GM18526 (cell line): ENCODE results near the gene NDEL1.

ENCODE experiments used
- POLR2A ChIP-seq: IDR thresholded peaks from 3 replicates; pipeline ENCODE4 v1.6.1; 2011; ENCODE audit not compliant: insufficient read length; ENCODE audit errors: extremely low read depth

Gene NDEL1

DNA sequence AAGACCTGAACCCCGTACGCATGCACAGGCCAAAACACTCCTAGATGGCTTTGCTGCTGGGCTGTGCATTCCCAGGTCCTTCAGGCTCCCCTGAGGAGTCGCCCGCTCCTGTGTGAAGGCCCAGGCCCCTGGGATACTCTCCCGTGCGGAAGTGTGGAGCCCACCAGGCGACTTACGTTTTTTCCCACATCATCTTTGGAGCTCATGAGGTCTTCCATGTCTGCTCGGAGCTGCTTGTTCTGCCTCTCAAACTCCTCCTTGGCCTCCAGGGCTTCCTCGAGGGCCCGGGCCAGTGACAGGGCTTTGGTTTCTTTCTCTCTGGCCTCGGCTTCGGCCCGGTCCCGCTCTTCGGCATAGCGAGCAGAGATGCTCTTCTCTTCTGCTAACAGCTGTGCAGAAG, 56.4 kb downstream of the NDEL1 start:
- no peak for TF ChIP-seq POLR2A

DNA sequence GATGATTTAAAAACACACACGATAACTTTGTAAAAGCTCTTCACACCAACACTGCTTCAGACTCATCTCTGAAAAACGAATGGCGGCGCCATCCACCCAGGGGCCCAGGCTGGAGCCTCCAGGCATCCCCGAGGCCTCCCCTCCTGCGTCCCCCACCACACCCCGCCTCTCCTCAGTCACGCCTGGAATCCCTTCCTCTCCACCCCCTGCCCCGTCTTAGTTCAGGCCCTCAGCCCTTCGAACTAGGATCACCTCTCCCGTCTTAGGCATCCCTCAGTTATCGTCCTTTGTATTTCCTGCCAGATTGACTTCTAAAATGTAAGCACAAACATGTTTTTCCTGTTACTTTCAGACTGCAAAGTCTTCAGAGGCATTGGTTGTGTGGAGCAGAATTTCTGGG, 58.3 kb downstream of the NDEL1 start:
- no peak for TF ChIP-seq POLR2A

DNA sequence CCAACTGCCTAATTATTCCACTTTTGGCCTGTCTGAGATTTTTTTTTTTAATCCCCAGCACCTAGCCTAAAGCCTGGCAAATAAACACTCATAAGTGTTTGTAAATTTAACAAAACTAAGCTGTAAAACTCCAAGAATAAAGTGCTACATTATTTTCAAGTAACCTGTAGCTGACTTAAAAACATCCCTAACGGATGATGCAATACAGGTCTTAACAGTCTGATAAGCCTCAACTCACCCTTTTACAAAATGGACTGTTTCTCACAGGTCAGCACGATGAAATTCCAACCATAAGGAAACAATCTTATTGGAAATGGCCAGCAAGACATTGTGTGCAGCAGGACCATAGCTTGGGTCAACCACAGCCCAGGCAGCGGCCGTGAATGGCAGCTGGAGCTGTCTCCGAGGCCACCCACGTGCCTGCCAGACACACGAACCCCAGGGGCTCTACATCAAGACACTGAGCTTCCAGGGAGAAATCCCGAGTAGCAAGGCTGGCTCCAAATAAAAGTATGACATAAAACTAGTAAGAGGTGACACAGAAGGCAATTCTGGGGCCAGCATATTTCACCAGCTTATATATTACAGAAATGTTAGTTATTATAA, 58.9 kb downstream of the NDEL1 start:
- TF ChIP-seq POLR2A: no peak

DNA sequence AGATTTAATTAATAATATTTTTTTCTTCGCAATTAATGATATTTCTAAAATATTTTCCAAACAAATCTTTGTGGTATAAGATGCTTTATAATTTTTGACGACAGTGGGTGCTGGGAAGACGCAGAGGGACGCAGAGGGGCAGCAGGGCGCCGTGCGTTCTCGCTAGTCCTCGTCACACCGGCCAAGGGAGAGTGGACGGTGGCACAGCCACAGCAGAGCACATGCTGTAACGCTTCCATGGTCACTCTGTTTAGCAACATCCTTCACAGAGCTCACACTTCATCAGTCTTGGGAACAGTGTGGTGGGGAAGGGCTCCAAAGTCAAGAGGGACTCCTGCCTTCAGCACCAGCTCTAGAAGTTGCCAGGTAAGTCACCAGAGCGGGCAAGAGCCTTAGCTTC, 60.4 kb downstream of the NDEL1 start:
- no peak for TF ChIP-seq POLR2A

DNA sequence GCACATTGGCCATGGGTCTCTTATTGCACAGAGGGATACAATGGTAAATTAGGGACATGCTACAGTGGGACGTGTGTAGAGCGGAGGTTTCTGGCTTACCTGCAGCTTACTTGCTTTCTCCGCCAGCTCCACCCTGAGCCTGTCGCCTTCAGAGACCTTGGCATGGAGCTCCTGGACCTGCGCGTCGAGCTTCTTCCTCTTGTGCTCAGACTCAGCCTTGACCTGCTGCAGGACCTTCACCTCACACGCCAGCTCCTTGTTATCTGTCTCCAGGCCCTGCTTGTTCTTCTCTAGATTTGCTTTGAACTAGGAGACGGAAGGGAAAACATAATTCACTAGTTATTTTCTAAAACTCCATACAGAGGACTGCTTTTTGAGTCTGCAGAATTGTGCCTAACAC, 63.5 kb downstream of the NDEL1 start:
- no peak for TF ChIP-seq POLR2A

DNA sequence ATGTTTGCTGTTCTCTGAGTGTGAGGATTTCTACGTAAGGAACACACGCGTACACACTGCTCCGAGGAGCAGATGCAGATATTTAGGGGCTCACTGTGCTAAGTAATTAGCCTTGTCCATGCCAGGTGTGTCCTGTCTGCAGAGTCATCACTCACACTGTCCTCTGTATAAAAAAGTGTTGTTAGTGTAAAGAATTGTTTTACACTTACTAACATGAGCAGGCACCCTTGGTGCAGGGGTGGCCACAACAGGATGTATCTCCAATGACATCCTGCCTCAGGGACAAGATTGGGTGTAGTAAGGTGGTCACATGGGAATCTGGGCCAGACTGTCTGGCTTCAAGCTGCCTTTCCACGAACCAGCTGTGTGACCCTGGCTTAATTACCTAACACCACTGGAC, 63.9 kb downstream of the NDEL1 start:
- TF ChIP-seq POLR2A: no peak

DNA sequence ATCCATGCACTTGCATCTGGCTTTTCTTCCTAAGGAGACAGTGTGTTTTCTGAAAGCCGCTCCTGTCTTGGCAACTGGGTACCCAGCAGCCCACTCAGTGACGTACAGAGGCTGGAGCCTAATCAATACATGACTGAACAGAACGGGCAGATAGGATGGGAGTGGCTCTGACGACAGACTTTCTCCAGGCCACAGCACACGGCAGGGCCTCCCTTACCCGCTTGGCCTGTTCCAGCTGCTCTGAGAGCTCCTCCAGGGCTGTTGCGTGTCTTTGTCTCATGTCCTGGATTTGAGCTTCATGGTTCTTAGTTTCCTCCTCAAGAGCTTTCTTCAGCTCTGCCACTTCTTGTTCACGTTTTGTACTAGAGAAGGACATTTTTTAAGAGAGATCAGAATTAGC, 64.9 kb downstream of the NDEL1 start:
- no peak for TF ChIP-seq POLR2A

DNA sequence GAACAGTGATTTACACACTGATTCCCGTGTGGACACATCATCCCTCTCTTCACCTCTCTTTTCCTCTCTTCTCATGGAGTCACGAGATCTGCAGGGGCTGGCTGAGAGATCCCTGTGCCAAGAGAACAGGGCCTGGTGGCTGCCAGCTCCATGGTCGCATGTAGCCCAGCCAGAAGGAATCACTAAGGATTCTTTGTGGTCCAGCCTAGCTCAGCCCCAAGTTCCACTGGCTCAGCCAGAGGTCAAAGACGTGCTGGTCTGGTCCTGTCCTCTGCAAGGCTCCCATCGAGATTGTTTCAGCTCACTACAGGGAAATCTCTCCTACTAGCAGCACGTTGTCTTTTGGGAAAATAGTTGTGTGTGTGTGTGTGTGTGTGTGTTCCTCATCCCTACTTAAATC, 66.4 kb downstream of the NDEL1 start:
- TF ChIP-seq POLR2A: no peak

DNA sequence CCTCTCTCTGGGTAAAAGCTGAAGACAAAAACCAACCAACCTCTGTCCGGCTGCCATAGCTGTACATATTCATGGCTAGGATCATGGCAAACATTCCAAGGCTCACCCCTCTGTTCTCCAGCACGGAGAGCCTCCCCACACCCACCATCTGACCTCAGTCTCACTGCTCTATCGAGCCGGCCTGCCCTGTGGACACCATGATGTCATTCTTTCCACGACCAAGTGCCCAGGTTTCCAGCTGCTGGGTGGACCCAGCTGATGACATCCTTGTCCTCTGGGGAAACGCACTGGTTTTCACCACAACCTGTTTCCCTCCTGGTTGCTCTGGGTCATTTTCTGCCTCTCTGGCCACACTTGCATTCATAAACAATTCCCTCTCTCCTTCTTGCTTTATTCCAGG, 67.7 kb downstream of the NDEL1 start:
- no peak for TF ChIP-seq POLR2A

DNA sequence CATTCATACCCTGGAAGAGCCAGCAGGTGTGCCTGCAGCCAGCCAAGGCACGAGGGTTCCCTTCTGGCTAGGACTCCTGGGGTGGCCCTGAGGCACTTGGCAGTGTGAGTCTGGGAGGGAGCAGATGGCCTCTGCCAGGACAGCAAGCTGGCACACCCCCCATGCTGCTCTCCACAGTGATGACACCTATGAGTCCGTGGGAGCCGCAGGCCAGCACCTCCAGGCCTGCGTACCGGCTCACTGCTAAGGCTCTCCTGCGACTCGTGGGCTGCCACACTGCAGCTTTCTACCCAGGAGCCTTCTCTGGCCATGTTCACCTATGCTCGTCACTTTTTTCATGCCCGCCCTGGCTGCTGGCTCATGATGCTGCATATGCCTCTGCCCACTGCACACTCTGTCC, 68.1 kb downstream of the NDEL1 start:
- TF ChIP-seq POLR2A: no peak

DNA sequence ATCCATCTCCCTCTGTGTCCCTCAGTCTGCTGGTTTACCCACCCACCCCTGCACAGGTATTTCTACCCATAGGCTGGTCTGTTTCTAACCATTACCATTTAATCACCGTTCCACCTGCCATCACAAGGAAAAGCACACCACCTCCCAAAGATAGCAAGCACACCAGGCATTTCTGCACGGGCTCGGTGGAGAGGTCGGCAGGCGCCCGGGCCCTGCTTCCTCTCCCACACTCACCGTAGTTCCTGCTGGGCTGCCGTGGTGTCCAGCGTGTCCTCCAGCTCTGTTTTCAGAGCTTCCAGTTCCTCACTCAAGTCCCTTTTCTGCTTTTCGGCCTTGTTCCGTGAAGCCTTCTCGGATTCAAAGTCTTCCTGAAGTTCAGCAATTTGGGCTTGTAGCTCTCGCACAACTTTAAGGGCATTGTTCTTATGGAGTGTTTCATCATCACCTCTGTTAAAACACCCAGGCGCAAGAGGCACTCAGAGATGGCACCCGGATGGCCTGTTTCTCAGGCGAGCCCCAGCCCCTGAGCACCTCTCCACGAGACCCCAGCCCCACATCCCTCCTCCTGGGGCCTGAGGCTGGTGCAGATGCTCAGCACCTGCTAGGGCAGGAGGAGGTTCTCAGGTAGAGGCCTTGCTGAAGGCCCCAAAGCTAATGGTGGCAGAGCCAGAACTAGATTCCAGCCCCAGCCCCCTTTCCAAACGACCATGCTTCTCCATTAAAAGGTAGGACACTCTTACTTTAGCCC, 69.0 kb downstream of the NDEL1 start:
- TF ChIP-seq POLR2A: no peak

DNA sequence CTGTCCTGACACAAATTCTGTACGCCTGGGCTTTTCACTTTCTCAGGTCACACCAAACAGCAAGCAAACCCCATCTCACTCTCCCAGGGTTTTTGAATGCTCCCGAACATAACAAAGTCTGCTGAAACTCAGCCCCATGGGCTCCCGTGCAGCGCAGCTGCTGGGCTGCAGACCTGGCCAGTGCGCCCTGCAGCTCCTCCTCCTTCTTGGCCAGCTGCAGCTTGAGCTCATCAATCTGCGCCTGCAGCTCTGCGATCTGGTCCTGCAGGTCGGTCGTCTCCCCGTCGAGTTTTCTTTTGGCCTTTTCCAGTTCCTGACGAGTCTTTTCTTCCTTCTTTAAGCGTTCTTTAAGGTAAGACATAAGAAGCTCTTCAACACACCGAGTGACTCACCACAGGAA, 70.5 kb downstream of the NDEL1 start:
- no peak for TF ChIP-seq POLR2A

DNA sequence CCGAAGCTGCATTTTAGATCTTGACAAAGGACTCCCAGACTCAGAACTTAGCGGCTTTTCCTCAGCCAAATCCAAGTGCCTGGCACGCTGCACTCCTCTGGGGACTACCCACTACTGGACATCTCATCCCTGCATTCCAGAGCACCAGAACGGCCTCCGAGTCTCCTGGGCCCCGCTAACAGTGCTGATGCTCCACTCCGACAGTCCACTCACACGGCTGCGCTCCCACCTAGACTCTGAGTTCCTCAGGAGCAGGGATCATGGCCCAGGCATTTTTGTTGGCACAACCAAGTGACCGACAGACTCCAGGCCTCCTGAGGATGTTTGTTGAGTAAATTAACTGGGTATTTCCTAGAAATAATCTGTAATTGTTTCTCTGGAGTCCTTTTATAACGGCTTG, 79.1 kb downstream of the NDEL1 start:
- TF ChIP-seq POLR2A: no peak
